ENCODE data around the gene UGT1A1.

UGT1A1 gene

GRCh38 chr2:233818639-233819621, 58.9 kb downstream of the UGT1A1 start:
- no peak for DNase-seq

- DNase-seq = no peak
Observed at GRCh38 chr2:233819884-233820773, 60.1 kb downstream of the UGT1A1 start.

GRCh38 chr2:233820774-233821105, 60.7 kb downstream of the UGT1A1 start:
- no peak for DNase-seq

GRCh38 chr2:233821196-233821595, 61.1 kb downstream of the UGT1A1 start:
- DNase-seq = no peak

GRCh38 chr2:233821709-233822100, 61.6 kb downstream of the UGT1A1 start:
- DNase-seq = no peak

GRCh38 chr2:233822101-233822771, 62.2 kb downstream of the UGT1A1 start:
- DNase-seq = no peak
